ENCODE data around the gene EXOC6. TPM values are rescaled to one million over a fixed set of nuclear protein-coding genes. Genes with fewer than 3 reads are reported as not detected.

The EXOC6 gene
- total RNA-seq, 1 experiment from 2014 or later: 17.0 TPM

GRCh38 chr10:93023013-93023650 lies 174.8 kb downstream of the EXOC6 start:
- no peak for ATAC-seq
- BruUV-seq (replicated peaks): no TSS peak
- H3K4me1 ChIP-seq (ENCODE audit: control insufficient read depth, insufficient read depth, low read length): 0 out of 2 replicates have a peak, but pooled peaks cover 2% of the 10 kb centered on the region
- H3K4me3 ChIP-seq (ENCODE audit: low read depth in 2 of 2, low read length in 2 of 2): no peak overlapping the region
- no peaks in the 10 kb centered on the region for H3K9me3 ChIP-seq (ENCODE audit: control insufficient read depth, insufficient read depth, low read depth, low read length)
- H3K27me3 ChIP-seq (ENCODE audit: control insufficient read depth, insufficient read depth, low read length): no peaks in the 10 kb centered on the region
- intact Hi-C loops (cut with micrococcal nuclease; ENCODE audit: unreplicated experiment) (no loop called here), in situ Hi-C loops (cut with HindIII; ENCODE audit: low pct_unique_long_range_greater_than_20kb, low sequenced_read_pairs) (no loop called here)
- no peaks in the 10 kb centered on the region for H3K36me3 ChIP-seq (ENCODE audit: control insufficient read depth, insufficient read depth, low read length)
- CTCF ChIA-PET: no interaction called here
- no peak for TF ChIP-seq POLR2AphosphoS5 (IDR thresholded peaks at IDR 0.05; ENCODE audit: low read depth, low read length)
- TF ChIP-seq, protein P1, sequence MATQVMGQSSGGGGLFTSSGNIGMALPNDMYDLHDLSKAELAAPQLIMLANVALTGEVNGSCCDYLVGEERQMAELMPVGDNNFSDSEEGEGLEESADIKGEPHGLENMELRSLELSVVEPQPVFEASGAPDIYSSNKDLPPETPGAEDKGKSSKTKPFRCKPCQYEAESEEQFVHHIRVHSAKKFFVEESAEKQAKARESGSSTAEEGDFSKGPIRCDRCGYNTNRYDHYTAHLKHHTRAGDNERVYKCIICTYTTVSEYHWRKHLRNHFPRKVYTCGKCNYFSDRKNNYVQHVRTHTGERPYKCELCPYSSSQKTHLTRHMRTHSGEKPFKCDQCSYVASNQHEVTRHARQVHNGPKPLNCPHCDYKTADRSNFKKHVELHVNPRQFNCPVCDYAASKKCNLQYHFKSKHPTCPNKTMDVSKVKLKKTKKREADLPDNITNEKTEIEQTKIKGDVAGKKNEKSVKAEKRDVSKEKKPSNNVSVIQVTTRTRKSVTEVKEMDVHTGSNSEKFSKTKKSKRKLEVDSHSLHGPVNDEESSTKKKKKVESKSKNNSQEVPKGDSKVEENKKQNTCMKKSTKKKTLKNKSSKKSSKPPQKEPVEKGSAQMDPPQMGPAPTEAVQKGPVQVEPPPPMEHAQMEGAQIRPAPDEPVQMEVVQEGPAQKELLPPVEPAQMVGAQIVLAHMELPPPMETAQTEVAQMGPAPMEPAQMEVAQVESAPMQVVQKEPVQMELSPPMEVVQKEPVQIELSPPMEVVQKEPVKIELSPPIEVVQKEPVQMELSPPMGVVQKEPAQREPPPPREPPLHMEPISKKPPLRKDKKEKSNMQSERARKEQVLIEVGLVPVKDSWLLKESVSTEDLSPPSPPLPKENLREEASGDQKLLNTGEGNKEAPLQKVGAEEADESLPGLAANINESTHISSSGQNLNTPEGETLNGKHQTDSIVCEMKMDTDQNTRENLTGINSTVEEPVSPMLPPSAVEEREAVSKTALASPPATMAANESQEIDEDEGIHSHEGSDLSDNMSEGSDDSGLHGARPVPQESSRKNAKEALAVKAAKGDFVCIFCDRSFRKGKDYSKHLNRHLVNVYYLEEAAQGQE (IDR thresholded peaks at IDR 0.05; ENCODE audit: insufficient read depth in 1 of 2, low read depth in 2 of 2, low read length in 1 of 2): no peak
- no peak for TF ChIP-seq CTCF (IDR thresholded peaks at IDR 0.05)
- TF ChIP-seq SIN3A (IDR thresholded peaks at IDR 0.05; ENCODE audit: borderline replicate concordance, insufficient read depth, low read depth, low read length): no peak
- POLR2A ChIA-PET: interaction anchor here (0.6 to 0.7 kb wide), 2 partner anchors 157 to 174 kb away, joined by 3 to 4 read pairs; no protein-coding TSS in a partner anchor
- no peak overlapping the region for H3K27ac ChIP-seq (ENCODE audit: low read length)
- DNase-seq (ENCODE audit: low read depth, low spot score): no peak

- in situ Hi-C loops (cut with HindIII; ENCODE audit: low pct_unique_long_range_greater_than_20kb, low sequenced_read_pairs) (no loop called here), intact Hi-C loops (cut with micrococcal nuclease; ENCODE audit: unreplicated experiment) (no loop called here)
- ChIA-PET POLR2A (no interaction called here), CTCF (no interaction called here)
- no peak overlapping the region for H3K4me3 ChIP-seq (ENCODE audit: low read depth in 2 of 2, low read length in 2 of 2)
- BruUV-seq (replicated peaks): no TSS peak
- no peaks in the 10 kb centered on the region for H3K36me3 ChIP-seq (ENCODE audit: control insufficient read depth, insufficient read depth, low read length)
- no peak for TF ChIP-seq CTCF (IDR thresholded peaks at IDR 0.05)
- no peak for TF ChIP-seq SIN3A (IDR thresholded peaks at IDR 0.05; ENCODE audit: borderline replicate concordance, insufficient read depth, low read depth, low read length)
- TF ChIP-seq, protein P1 (IDR thresholded peaks at IDR 0.05; ENCODE audit: insufficient read depth in 1 of 2, low read depth in 2 of 2, low read length in 1 of 2): no peak
- TF ChIP-seq POLR2AphosphoS5 (IDR thresholded peaks at IDR 0.05; ENCODE audit: low read depth, low read length): no peak
- no peak for TF ChIP-seq TCF7L2 (IDR thresholded peaks at IDR 0.05; ENCODE audit: low read depth, low read length)
- H3K4me1 ChIP-seq (ENCODE audit: control insufficient read depth, insufficient read depth, low read length): peaks cover 12% of the 10 kb centered on the region; the same call in 1 of the 2 replicates
- no peaks in the 10 kb centered on the region for H3K27me3 ChIP-seq (ENCODE audit: control insufficient read depth, insufficient read depth, low read length)
- ATAC-seq: no peak
- no peaks in the 10 kb centered on the region for H3K9me3 ChIP-seq (ENCODE audit: control insufficient read depth, insufficient read depth, low read depth, low read length)
- H3K27ac ChIP-seq (ENCODE audit: low read length): no peak overlapping the region
- DNase-seq (ENCODE audit: low read depth, low spot score): no peak
Measured at GRCh38 chr10:93026072-93026471, 177.8 kb downstream of the EXOC6 start.
